Measurements from ENCODE around the gene ERN1.

ERN1 gene

GRCh38 chr17:64041912-64042311 is 88.0 kb downstream of the ERN1 start:
- TF ChIP-seq FOXP2 (optimal IDR thresholded peaks at IDR 0.05; ENCODE audit: control extremely low read depth, extremely low read length, insufficient read depth) (no peak), EZH2 (IDR thresholded peaks at IDR 0.05) (no peak), POLR2AphosphoS5 (IDR thresholded peaks at IDR 0.05; ENCODE audit: borderline replicate concordance, low read depth, low read length) (no peak)
- Histone ChIP-seq H3K27ac (no peak overlapping the region), H3K9ac (ENCODE audit: insufficient read length) (no peak overlapping the region), H3K4me3 (no peak overlapping the region), H3K36me3 (ENCODE audit: insufficient read depth, low read length) (no peaks in the 10 kb centered on the region), H3K9me3 (ENCODE audit: low read depth, low read length) (no peaks in the 10 kb centered on the region)
- DNase-seq (ENCODE audit: low read depth, low spot score) = no peak

- TF ChIP-seq FOXP2 (optimal IDR thresholded peaks at IDR 0.05; ENCODE audit: control extremely low read depth, extremely low read length, insufficient read depth) (no peak), POLR2AphosphoS5 (IDR thresholded peaks at IDR 0.05; ENCODE audit: borderline replicate concordance, low read depth, low read length) (no peak)
- no peak overlapping the region for H3K9ac ChIP-seq (ENCODE audit: insufficient read length)
- no peaks in the 10 kb centered on the region for H3K36me3 ChIP-seq (ENCODE audit: insufficient read depth, low read length)
- H3K27ac ChIP-seq = no peak overlapping the region
- no peak overlapping the region for H3K4me3 ChIP-seq
- H3K9me3 ChIP-seq (ENCODE audit: low read depth, low read length) = no peaks in the 10 kb centered on the region
- no peak for DNase-seq (ENCODE audit: low read depth, low spot score)
Observed at GRCh38 chr17:64040206-64040605, 89.7 kb downstream of the ERN1 start.

- Histone ChIP-seq H3K9me3 (ENCODE audit: low read depth, low read length) (no peaks in the 10 kb centered on the region), H3K4me3 (no peak overlapping the region), H3K9ac (ENCODE audit: insufficient read length) (no peak overlapping the region), H3K36me3 (ENCODE audit: insufficient read depth, low read length) (no peaks in the 10 kb centered on the region), H3K27ac (no peak overlapping the region)
- TF ChIP-seq POLR2AphosphoS5 (IDR thresholded peaks at IDR 0.05; ENCODE audit: borderline replicate concordance, low read depth, low read length) (no peak), FOXP2 (optimal IDR thresholded peaks at IDR 0.05; ENCODE audit: control extremely low read depth, extremely low read length, insufficient read depth) (no peak), EZH2 (IDR thresholded peaks at IDR 0.05) (no peak)
- no peak for DNase-seq (ENCODE audit: low read depth, low spot score)
Observed at GRCh38 chr17:64039106-64039400, 90.9 kb downstream of the ERN1 start.

GRCh38 chr17:64038331-64039105 is 91.4 kb downstream of the ERN1 start:
- no peak overlapping the region for H3K9ac ChIP-seq (ENCODE audit: insufficient read length)
- H3K9me3 ChIP-seq (ENCODE audit: low read depth, low read length) = no peaks in the 10 kb centered on the region
- TF ChIP-seq POLR2AphosphoS5 (IDR thresholded peaks at IDR 0.05; ENCODE audit: borderline replicate concordance, low read depth, low read length) (no peak), EZH2 (IDR thresholded peaks at IDR 0.05) (no peak), FOXP2 (optimal IDR thresholded peaks at IDR 0.05; ENCODE audit: control extremely low read depth, extremely low read length, insufficient read depth) (no peak)
- DNase-seq (ENCODE audit: low read depth, low spot score) = no peak
- no peak overlapping the region for H3K27ac ChIP-seq
- H3K36me3 ChIP-seq (ENCODE audit: insufficient read depth, low read length) = no peaks in the 10 kb centered on the region
- no peak overlapping the region for H3K4me3 ChIP-seq

GRCh38 chr17:64037802-64038201 is 92.1 kb downstream of the ERN1 start:
- TF ChIP-seq FOXP2 (optimal IDR thresholded peaks at IDR 0.05; ENCODE audit: control extremely low read depth, extremely low read length, insufficient read depth) (no peak), EZH2 (IDR thresholded peaks at IDR 0.05) (no peak), POLR2AphosphoS5 (IDR thresholded peaks at IDR 0.05; ENCODE audit: borderline replicate concordance, low read depth, low read length) (no peak)
- DNase-seq (ENCODE audit: low read depth, low spot score) = no peak
- Histone ChIP-seq H3K36me3 (ENCODE audit: insufficient read depth, low read length) (no peaks in the 10 kb centered on the region), H3K4me3 (no peak overlapping the region), H3K9me3 (ENCODE audit: low read depth, low read length) (no peaks in the 10 kb centered on the region), H3K9ac (ENCODE audit: insufficient read length) (no peak overlapping the region), H3K27ac (no peak overlapping the region)

GRCh38 chr17:64037180-64037579 is 92.8 kb downstream of the ERN1 start:
- H3K9ac ChIP-seq (ENCODE audit: insufficient read length) = no peak overlapping the region
- no peaks in the 10 kb centered on the region for H3K36me3 ChIP-seq (ENCODE audit: insufficient read depth, low read length)
- H3K27ac ChIP-seq = no peak overlapping the region

GRCh38 chr17:64036198-64036922 is 93.6 kb downstream of the ERN1 start:
- Histone ChIP-seq H3K9ac (ENCODE audit: insufficient read length) (no peak overlapping the region), H3K36me3 (ENCODE audit: insufficient read depth, low read length) (no peaks in the 10 kb centered on the region), H3K9me3 (ENCODE audit: low read depth, low read length) (no peaks in the 10 kb centered on the region), H3K27ac (no peak overlapping the region), H3K4me3 (no peak overlapping the region)
- DNase-seq (ENCODE audit: low read depth, low spot score) = no peak
- TF ChIP-seq POLR2AphosphoS5 (IDR thresholded peaks at IDR 0.05; ENCODE audit: borderline replicate concordance, low read depth, low read length) = no peak
- no peak for TF ChIP-seq FOXP2 (optimal IDR thresholded peaks at IDR 0.05; ENCODE audit: control extremely low read depth, extremely low read length, insufficient read depth)
- no peak for TF ChIP-seq EZH2 (IDR thresholded peaks at IDR 0.05)

More at GRCh38 chr17:64037180-64037579, 92.8 kb downstream of the ERN1 start:
- H3K9me3 ChIP-seq (ENCODE audit: low read depth, low read length) = no peaks in the 10 kb centered on the region
- DNase-seq (ENCODE audit: low read depth, low spot score) = no peak
- no peak overlapping the region for H3K4me3 ChIP-seq
- TF ChIP-seq FOXP2 (optimal IDR thresholded peaks at IDR 0.05; ENCODE audit: control extremely low read depth, extremely low read length, insufficient read depth) = no peak
- TF ChIP-seq EZH2 (IDR thresholded peaks at IDR 0.05) = no peak
- TF ChIP-seq POLR2AphosphoS5 (IDR thresholded peaks at IDR 0.05; ENCODE audit: borderline replicate concordance, low read depth, low read length) = no peak

GRCh38 chr17:64032081-64032480 is 97.9 kb downstream of the ERN1 start:
- TF ChIP-seq EZH2 (IDR thresholded peaks at IDR 0.05) (no peak), POLR2AphosphoS5 (IDR thresholded peaks at IDR 0.05; ENCODE audit: borderline replicate concordance, low read depth, low read length) (no peak), FOXP2 (optimal IDR thresholded peaks at IDR 0.05; ENCODE audit: control extremely low read depth, extremely low read length, insufficient read depth) (no peak)
- DNase-seq (ENCODE audit: low read depth, low spot score) = no peak
- Histone ChIP-seq H3K4me3 (no peak overlapping the region), H3K27ac (no peak overlapping the region), H3K9ac (ENCODE audit: insufficient read length) (no peak overlapping the region), H3K36me3 (ENCODE audit: insufficient read depth, low read length) (no peaks in the 10 kb centered on the region), H3K9me3 (ENCODE audit: low read depth, low read length) (no peaks in the 10 kb centered on the region)
